CD14-positive monocyte (primary cell): ENCODE measurements around the gene UST. TPM values are rescaled to one million over a fixed set of nuclear protein-coding genes. Genes with fewer than 3 reads are reported as not detected.

ENCODE experiments used
- DNase-seq, 3 donors: peaks; one replicate each; pipeline ENCODE4 v3.0.0-alpha.2; 2011 to 2022
- H2AFZ ChIP-seq: 2 replicates; pipeline ENCODE4 v1.6.0; 2012; ENCODE audit warnings: mild to moderate bottlenecking, low read depth, low read length, inconsistent platforms; ENCODE audit not compliant: insufficient read depth, poor library complexity, severe bottlenecking
- H3K27ac ChIP-seq, 2 donors: 1 replicate in 1 of 2; 2 replicates in 1 of 2; pipeline ENCODE4 v1.5.1; 2012 to 2013; ENCODE audit warnings: low read length in 2 of 2, control low read depth in 1 of 2, inconsistent platforms in 1 of 2, low read depth in 1 of 2, mild to moderate bottlenecking in 1 of 2
- H3K27me3 ChIP-seq, 2 donors: one replicate each; pipeline versions ENCODE4 v1.6.0 to v1.6.1; 2011 to 2013; ENCODE audit warnings: low read length in 2 of 2; ENCODE audit not compliant: control insufficient read depth in 2 of 2, insufficient read depth in 2 of 2
- H3K36me3 ChIP-seq, 2 donors: replicated peaks in 1 of 2; 1 replicate in 1 of 2; 2 replicates in 1 of 2; pipeline versions ENCODE4 v1.5.1 to v1.6.1; 2012 to 2013; ENCODE audit warnings: low read length in 2 of 2, control low read depth in 1 of 2, inconsistent platforms in 1 of 2, mild to moderate bottlenecking in 1 of 2; ENCODE audit not compliant: insufficient read depth in 2 of 2, control insufficient read depth in 1 of 2
- H3K4me1 ChIP-seq, 2 donors: 1 replicate in 1 of 2; 2 replicates in 1 of 2; pipeline versions ENCODE4 v1.5.1 to v1.6.1; 2012 to 2013; ENCODE audit warnings: low read length in 2 of 2, control low read depth in 1 of 2, inconsistent platforms in 1 of 2, mild to moderate bottlenecking in 1 of 2, moderate library complexity in 1 of 2; ENCODE audit not compliant: insufficient read depth in 2 of 2, control insufficient read depth in 1 of 2
- H3K4me2 ChIP-seq: replicated peaks from 2 replicates; pipeline ENCODE3; 2012; ENCODE audit warnings: low read length, moderate library complexity, mild to moderate bottlenecking; ENCODE audit not compliant: poor library complexity, severe bottlenecking; ENCODE audit errors: extremely low read depth
- H3K4me3 ChIP-seq, 3 experiments: fragments of 200-600 bp in 1 of 3; sonication (generic) in 1 of 3; replicated peaks in 1 of 3; 1 replicate in 2 of 3; 2 replicates in 1 of 3; pipeline ENCODE4 v1.5.1; 2011 to 2013; ENCODE audit warnings: low read length in 3 of 3, mild to moderate bottlenecking in 3 of 3, control low read depth in 2 of 3, low read depth in 2 of 3, inconsistent platforms in 1 of 3, moderate library complexity in 1 of 3
- H3K79me2 ChIP-seq: 2 replicates; pipeline ENCODE4 v1.6.0; 2012; ENCODE audit warnings: mild to moderate bottlenecking, control low read depth, inconsistent platforms, low read length, moderate library complexity; ENCODE audit not compliant: insufficient read depth
- H3K9ac ChIP-seq: 2 replicates; pipeline ENCODE4 v1.6.0; 2017; ENCODE audit warnings: low read length, mild to moderate bottlenecking; ENCODE audit not compliant: insufficient read depth, poor library complexity, severe bottlenecking
- H3K9me3 ChIP-seq, 2 donors: replicated peaks in 1 of 2; 1 replicate in 1 of 2; 2 replicates in 1 of 2; pipeline versions ENCODE4 v1.5.1 to v1.6.1; 2012 to 2013; ENCODE audit warnings: low read length in 2 of 2, control low read depth in 1 of 2; ENCODE audit not compliant: control insufficient read depth in 1 of 2, insufficient read depth in 1 of 2
- H4K20me1 ChIP-seq: 2 replicates; pipeline ENCODE4 v1.6.0; 2012; ENCODE audit warnings: mild to moderate bottlenecking, low read length, control low read depth, moderate library complexity; ENCODE audit not compliant: insufficient read depth
- H3K27ac Mint-ChIP-seq, 7 donors: one replicate each; pipeline ENCODE4 v1.8.0; 2020; ENCODE audit warnings: mild to moderate bottlenecking in 7 of 7, mixed read lengths in 7 of 7, moderate library complexity in 6 of 7, inconsistent platforms in 2 of 7
- H3K27me3 Mint-ChIP-seq, 3 donors: one replicate each; pipeline ENCODE4 v1.8.0; 2021 to 2022; ENCODE audit warnings: low read depth in 3 of 3, mild to moderate bottlenecking in 3 of 3, mixed read lengths in 3 of 3, moderate library complexity in 3 of 3, inconsistent platforms in 1 of 3
- H3K36me3 Mint-ChIP-seq, 2 donors: one replicate each; pipeline ENCODE4 v1.8.0; 2020; ENCODE audit warnings: mixed read lengths in 2 of 2, inconsistent platforms in 1 of 2, mild to moderate bottlenecking in 1 of 2
- H3K4me1 Mint-ChIP-seq: one replicate; pipeline ENCODE4 v1.8.0; 2020; ENCODE audit warnings: mild to moderate bottlenecking, mixed read lengths
- H3K4me3 Mint-ChIP-seq, 2 donors: one replicate each; pipeline ENCODE4 v1.8.0; 2020; ENCODE audit warnings: mild to moderate bottlenecking in 2 of 2, mixed read lengths in 2 of 2, moderate library complexity in 1 of 2
- H3K9me3 Mint-ChIP-seq, 7 donors: one replicate each; pipeline ENCODE4 v1.8.0; 2020 to 2022; ENCODE audit warnings: mixed read lengths in 7 of 7, mild to moderate bottlenecking in 6 of 7, moderate library complexity in 6 of 7, inconsistent platforms in 2 of 7
- WGBS: methylation state at CpG from one replicate; pipeline ENCODE4 v1.1.5; 2013; ENCODE audit warnings: missing lambda C conversion rate; ENCODE audit not compliant: insufficient coverage; 5-methylcytosine and 5-hydroxymethylcytosine counted together
- intact Hi-C, 2 donors: fragments of 100-400 bp; cut with micrococcal nuclease; formaldehyde crosslinking; loops; one replicate each; pipeline versions ENCODE4 v1.15.0 to v1.15.1; 2023
- polyA plus RNA-seq, 3 donors: library from polyadenylated mRNA; depleted of rRNA in 1 of 3; unstranded in 2 of 3; stranded (reverse) in 1 of 3; fragments of 300-500 nt in 2 of 3; fragments of >200 nt in 1 of 3; fragmentation: Illumina TruSeq in 2 of 3; gene quantifications; 1 replicate in 2 of 3; 2 replicates in 1 of 3; pipeline ENCODE4 v1.2.3, GENCODE V29; 2012 to 2021
- TF ChIP-seq, protein P1 (sequence below): fragments of 200-600 bp; IDR thresholded peaks from one replicate; pipeline ENCODE4 v1.8.0; 2022; ENCODE audit warnings: antibody characterized with exemption, mild to moderate bottlenecking

Gene UST
- polyA plus RNA-seq, 3 donors = 0.33 to 0.53 (median 0.48) TPM

DNA sequence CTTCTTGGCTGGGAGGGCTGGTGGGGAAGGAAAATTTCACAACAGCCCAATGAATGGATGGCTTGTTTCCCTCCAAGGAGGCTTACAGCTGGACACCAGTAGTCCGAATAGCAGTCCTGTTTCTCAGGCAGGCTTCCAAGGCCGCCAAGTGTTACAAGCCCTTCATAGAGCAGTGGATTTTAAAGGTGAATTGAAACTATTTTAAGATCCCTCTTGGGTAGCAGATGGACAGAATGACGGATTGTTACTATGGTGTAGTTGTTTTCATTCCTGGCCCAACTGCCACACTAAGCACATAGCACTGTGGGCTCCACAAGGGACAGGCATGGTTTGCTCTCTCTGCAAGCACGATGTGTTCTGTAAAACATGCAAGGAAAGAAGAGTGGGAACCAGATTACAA lies 367.3 kb downstream of the UST start:
- DNase-seq = no peak
- peaks cover 39 to 44% of the 10 kb centered on the region in 2 donors for H3K4me1 ChIP-seq
- H3K4me3 Mint-ChIP-seq = no peak overlapping the region
- H3K4me2 ChIP-seq = no peak overlapping the region
- TF ChIP-seq, protein P1, sequence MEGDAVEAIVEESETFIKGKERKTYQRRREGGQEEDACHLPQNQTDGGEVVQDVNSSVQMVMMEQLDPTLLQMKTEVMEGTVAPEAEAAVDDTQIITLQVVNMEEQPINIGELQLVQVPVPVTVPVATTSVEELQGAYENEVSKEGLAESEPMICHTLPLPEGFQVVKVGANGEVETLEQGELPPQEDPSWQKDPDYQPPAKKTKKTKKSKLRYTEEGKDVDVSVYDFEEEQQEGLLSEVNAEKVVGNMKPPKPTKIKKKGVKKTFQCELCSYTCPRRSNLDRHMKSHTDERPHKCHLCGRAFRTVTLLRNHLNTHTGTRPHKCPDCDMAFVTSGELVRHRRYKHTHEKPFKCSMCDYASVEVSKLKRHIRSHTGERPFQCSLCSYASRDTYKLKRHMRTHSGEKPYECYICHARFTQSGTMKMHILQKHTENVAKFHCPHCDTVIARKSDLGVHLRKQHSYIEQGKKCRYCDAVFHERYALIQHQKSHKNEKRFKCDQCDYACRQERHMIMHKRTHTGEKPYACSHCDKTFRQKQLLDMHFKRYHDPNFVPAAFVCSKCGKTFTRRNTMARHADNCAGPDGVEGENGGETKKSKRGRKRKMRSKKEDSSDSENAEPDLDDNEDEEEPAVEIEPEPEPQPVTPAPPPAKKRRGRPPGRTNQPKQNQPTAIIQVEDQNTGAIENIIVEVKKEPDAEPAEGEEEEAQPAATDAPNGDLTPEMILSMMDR = no peak
- H3K9ac ChIP-seq = no peak overlapping the region
- H3K27me3 Mint-ChIP-seq = peaks cover 0 to 2% (median 1%) of the 10 kb centered on the region in 3 donors
- H3K79me2 ChIP-seq = no peaks in the 10 kb centered on the region
- H3K36me3 ChIP-seq = no peaks in the 10 kb centered on the region
- H3K27ac Mint-ChIP-seq = no peak overlapping the region
- no peak overlapping the region for H2AFZ ChIP-seq
- H3K9me3 Mint-ChIP-seq = peaks cover 0 to 1% (median 0%) of the 10 kb centered on the region in 7 donors
- H3K4me1 Mint-ChIP-seq = peaks cover 49% of the 10 kb centered on the region
- H4K20me1 ChIP-seq = no peaks in the 10 kb centered on the region
- 100% methylated on average over 1 of the region's 4 CpGs for WGBS
- H3K27me3 ChIP-seq = no peaks in the 10 kb centered on the region
- H3K36me3 Mint-ChIP-seq = peaks cover 0 to 2% of the 10 kb centered on the region in 2 donors
- no peaks in the 10 kb centered on the region for H3K9me3 ChIP-seq
- intact Hi-C loops = no loop called here
- no peak overlapping the region for H3K4me3 ChIP-seq
- no peak overlapping the region for H3K27ac ChIP-seq

DNA sequence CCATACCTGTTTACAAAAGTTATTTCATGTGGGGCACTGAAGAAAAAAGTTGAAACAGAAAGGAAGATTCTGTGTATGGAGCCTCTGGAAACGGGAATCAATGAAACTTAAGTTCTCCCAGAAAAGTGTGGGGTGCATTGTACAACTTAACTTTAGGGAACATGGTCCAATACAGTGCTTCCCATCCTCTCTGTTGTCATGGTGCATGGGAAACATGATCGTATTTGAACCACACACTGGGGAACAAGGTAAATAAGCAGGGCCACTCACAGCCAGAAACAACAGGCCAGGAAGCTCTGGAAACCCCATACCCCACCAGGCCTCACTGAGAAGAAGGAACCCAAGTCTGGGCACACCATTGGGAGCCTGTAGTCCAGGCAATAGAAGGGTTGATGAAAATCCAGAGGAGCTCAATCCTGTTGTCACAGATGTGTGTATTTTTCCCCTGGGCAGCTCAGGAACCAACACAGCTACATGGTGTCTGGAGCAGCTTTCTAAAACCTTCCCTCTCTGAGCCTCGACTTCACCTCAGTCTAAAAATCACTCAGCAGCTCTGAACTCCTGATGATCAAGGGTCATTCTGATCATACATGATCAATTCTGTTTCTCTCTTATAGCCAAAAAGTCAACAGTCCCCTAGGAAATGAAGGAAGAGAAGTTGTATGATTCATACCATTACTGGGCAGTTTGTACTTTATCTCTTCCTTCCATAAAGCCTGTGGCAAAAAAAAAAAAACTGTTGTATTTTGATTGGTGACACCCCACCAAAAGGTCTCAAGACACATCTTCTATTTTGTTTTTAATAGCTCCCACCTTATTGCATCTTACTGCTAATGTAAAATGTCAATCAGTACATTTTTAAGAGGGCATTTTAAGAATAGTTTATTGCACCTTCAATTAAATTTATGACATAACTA lies 372.2 kb downstream of the UST start:
- peaks cover 25% of the 10 kb centered on the region for H3K4me1 Mint-ChIP-seq
- Histone ChIP-seq H3K36me3 (no peaks in the 10 kb centered on the region), H3K27ac (no peak overlapping the region), H3K79me2 (no peaks in the 10 kb centered on the region), H3K9ac (no peak overlapping the region), H3K4me3 (no peak overlapping the region), H3K27me3 (no peaks in the 10 kb centered on the region), H3K4me1 (peaks cover 17 to 22% of the 10 kb centered on the region in 2 donors), H3K9me3 (no peaks in the 10 kb centered on the region), H4K20me1 (no peaks in the 10 kb centered on the region), H2AFZ (peak overlapping the region; percentile 31), H3K4me2 (no peak overlapping the region)
- TF ChIP-seq, protein P1 = no peak
- H3K9me3 Mint-ChIP-seq = peaks cover 0 to 2% (median 0%) of the 10 kb centered on the region in 7 donors
- no peak overlapping the region for H3K4me3 Mint-ChIP-seq
- no peak overlapping the region for H3K27ac Mint-ChIP-seq
- peak in 2 of 3 donors; percentile 12 to 18 for DNase-seq
- WGBS = 0% methylated on average over 1 of the region's 3 CpGs
- intact Hi-C loops = no loop called here
- peaks cover 0 to 3% (median 2%) of the 10 kb centered on the region in 3 donors for H3K27me3 Mint-ChIP-seq
- H3K36me3 Mint-ChIP-seq = no peaks in the 10 kb centered on the region
